Measurements from ENCODE around the gene ITGA1. TPM values are rescaled to one million over a fixed set of nuclear protein-coding genes. Genes with fewer than 3 reads are reported as not detected.

Gene ITGA1
- total RNA-seq, 1 experiment from 2014 or later = 26.4 TPM

DNA sequence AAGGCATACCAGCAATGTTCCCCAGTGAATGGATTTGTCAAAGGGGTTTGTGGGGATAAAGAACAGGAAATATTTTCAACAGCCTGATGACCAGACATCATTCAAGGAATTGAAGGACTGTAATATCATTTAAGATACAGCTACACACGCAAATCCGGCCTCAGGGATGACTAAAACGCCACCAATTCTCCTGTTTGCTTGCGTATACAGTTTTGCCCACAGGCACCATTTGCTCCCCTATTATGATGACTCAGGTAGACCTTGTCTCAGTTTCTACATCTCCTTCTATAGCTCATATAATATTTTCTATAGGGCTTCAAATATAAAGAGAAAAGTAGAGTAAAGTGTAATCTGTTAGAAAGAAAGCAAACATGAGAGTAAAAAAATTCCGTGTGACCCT, 29.7 kb upstream of the ITGA1 start:
- Mint-ChIP-seq H3K27me3 (ENCODE audit: insufficient read depth, unreplicated experiment) (peaks cover 6% of the 10 kb centered on the region), H3K4me3 (ENCODE audit: unreplicated experiment) (no peak overlapping the region), H3K9me3 (ENCODE audit: unreplicated experiment) (no peaks in the 10 kb centered on the region), H3K27ac (ENCODE audit: unreplicated experiment) (no peak overlapping the region), H3K36me3 (ENCODE audit: insufficient read depth, unreplicated experiment) (no peaks in the 10 kb centered on the region), H3K4me1 (ENCODE audit: low read depth, unreplicated experiment) (no peaks in the 10 kb centered on the region)
- BruUV-seq (replicated peaks) = no TSS peak
- ChIA-PET CTCF (no interaction called here), POLR2A (no interaction called here)
- Histone ChIP-seq H3K9me3 (no peaks in the 10 kb centered on the region), H3K4me1 (no peaks in the 10 kb centered on the region), H3K4me3 (ENCODE audit: low read depth, low read length) (no peak overlapping the region), H3K27me3 (replicated peaks; ENCODE audit: control insufficient read depth, insufficient read depth, low read length) (no peaks in the 10 kb centered on the region), H3K36me3 (ENCODE audit: control insufficient read depth, insufficient read depth, low read length) (no peaks in the 10 kb centered on the region)
- no peak for DNase-seq
- TF ChIP-seq, protein P1, sequence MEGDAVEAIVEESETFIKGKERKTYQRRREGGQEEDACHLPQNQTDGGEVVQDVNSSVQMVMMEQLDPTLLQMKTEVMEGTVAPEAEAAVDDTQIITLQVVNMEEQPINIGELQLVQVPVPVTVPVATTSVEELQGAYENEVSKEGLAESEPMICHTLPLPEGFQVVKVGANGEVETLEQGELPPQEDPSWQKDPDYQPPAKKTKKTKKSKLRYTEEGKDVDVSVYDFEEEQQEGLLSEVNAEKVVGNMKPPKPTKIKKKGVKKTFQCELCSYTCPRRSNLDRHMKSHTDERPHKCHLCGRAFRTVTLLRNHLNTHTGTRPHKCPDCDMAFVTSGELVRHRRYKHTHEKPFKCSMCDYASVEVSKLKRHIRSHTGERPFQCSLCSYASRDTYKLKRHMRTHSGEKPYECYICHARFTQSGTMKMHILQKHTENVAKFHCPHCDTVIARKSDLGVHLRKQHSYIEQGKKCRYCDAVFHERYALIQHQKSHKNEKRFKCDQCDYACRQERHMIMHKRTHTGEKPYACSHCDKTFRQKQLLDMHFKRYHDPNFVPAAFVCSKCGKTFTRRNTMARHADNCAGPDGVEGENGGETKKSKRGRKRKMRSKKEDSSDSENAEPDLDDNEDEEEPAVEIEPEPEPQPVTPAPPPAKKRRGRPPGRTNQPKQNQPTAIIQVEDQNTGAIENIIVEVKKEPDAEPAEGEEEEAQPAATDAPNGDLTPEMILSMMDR (IDR thresholded peaks at IDR 0.05; ENCODE audit: insufficient read depth in 1 of 2, low read depth in 1 of 2, low read length in 1 of 2, severe bottlenecking in 1 of 2, unreplicated experiment in 1 of 2) = no peak
- intact Hi-C loops (cut with micrococcal nuclease; ENCODE audit: unreplicated experiment) = no loop called here

GRCh38 chr5:52759331-52759730, 28.4 kb upstream of the ITGA1 start:
- Mint-ChIP-seq H3K4me3 (ENCODE audit: unreplicated experiment) (no peak overlapping the region), H3K4me1 (ENCODE audit: low read depth, unreplicated experiment) (no peaks in the 10 kb centered on the region), H3K27me3 (ENCODE audit: insufficient read depth, unreplicated experiment) (peaks cover 4% of the 10 kb centered on the region), H3K27ac (ENCODE audit: unreplicated experiment) (no peak overlapping the region), H3K36me3 (ENCODE audit: insufficient read depth, unreplicated experiment) (no peaks in the 10 kb centered on the region), H3K9me3 (ENCODE audit: unreplicated experiment) (no peaks in the 10 kb centered on the region)
- H3K9me3 ChIP-seq = no peaks in the 10 kb centered on the region
- POLR2A ChIA-PET = no interaction called here
- no peak overlapping the region for H3K4me3 ChIP-seq (ENCODE audit: low read depth, low read length)
- no peaks in the 10 kb centered on the region for H3K36me3 ChIP-seq (ENCODE audit: control insufficient read depth, insufficient read depth, low read length)
- DNase-seq = no peak
- TF ChIP-seq, protein P1 (IDR thresholded peaks at IDR 0.05; ENCODE audit: insufficient read depth in 1 of 2, low read depth in 1 of 2, low read length in 1 of 2, severe bottlenecking in 1 of 2, unreplicated experiment in 1 of 2) = no peak
- H3K4me1 ChIP-seq = no peaks in the 10 kb centered on the region
- BruUV-seq (replicated peaks) = no TSS peak
- CTCF ChIA-PET = no interaction called here
- H3K27me3 ChIP-seq (replicated peaks; ENCODE audit: control insufficient read depth, insufficient read depth, low read length) = no peaks in the 10 kb centered on the region
- intact Hi-C loops (cut with micrococcal nuclease; ENCODE audit: unreplicated experiment) = no loop called here

DNA sequence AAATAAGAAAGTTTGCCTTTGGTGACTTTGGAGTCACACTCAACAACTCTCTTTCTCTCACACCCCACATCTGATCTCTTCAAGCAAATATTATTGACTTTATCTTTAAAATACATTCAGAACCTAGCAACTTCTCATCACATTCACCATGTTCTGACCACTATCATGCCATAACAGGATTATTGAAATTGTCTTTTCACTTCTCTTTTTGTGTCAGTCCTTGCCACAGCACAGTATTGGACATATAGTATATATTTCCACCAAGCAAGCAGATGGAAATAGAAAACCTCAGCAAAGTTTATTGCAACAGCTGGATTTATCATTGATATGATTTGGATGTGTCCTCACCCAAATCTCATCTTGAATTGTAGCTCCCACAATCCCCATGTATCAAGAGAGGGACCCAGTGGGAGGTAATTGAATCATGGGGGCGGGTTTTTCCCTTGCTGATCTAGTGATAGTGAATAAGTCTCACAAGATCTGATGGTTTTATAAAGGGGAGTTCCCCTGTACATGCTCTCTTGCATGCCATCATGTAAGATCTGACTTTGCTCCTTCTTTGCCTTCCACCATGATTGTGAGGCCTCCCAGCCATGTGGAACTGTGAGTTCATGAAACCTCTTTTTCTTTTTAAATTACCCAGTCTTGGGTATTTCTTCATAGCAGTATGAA, 26.9 kb upstream of the ITGA1 start:
- Histone ChIP-seq H3K36me3 (ENCODE audit: control insufficient read depth, insufficient read depth, low read length) (no peaks in the 10 kb centered on the region), H3K4me3 (ENCODE audit: low read depth, low read length) (no peak overlapping the region), H3K9me3 (no peaks in the 10 kb centered on the region), H3K4me1 (no peaks in the 10 kb centered on the region), H3K27me3 (replicated peaks; ENCODE audit: control insufficient read depth, insufficient read depth, low read length) (no peaks in the 10 kb centered on the region)
- no peaks in the 10 kb centered on the region for H3K9me3 Mint-ChIP-seq (ENCODE audit: unreplicated experiment)
- H3K4me3 Mint-ChIP-seq (ENCODE audit: unreplicated experiment) = no peak overlapping the region
- CTCF ChIA-PET = no interaction called here
- TF ChIP-seq, protein P1 (IDR thresholded peaks at IDR 0.05; ENCODE audit: insufficient read depth in 1 of 2, low read depth in 1 of 2, low read length in 1 of 2, severe bottlenecking in 1 of 2, unreplicated experiment in 1 of 2) = no peak
- no peaks in the 10 kb centered on the region for H3K36me3 Mint-ChIP-seq (ENCODE audit: insufficient read depth, unreplicated experiment)
- intact Hi-C loops (cut with micrococcal nuclease; ENCODE audit: unreplicated experiment) = no loop called here
- no peaks in the 10 kb centered on the region for H3K4me1 Mint-ChIP-seq (ENCODE audit: low read depth, unreplicated experiment)
- POLR2A ChIA-PET = no interaction called here
- no peak for DNase-seq
- BruUV-seq (replicated peaks) = no TSS peak
- no peak overlapping the region for H3K27ac Mint-ChIP-seq (ENCODE audit: unreplicated experiment)
- no peaks in the 10 kb centered on the region for H3K27me3 Mint-ChIP-seq (ENCODE audit: insufficient read depth, unreplicated experiment)

All from Caco-2 (cell line).